MM.1S (cell line): ENCODE results near the gene ALDH8A1.

Source experiments
- EZH2 ChIP-seq: fragments of 300-600 bp; sonication (generic); optimal IDR thresholded peaks from 2 replicates; pipeline ENCODE3; 2017; ENCODE audit warnings: low read depth, mild to moderate bottlenecking, antibody characterized with exemption, low read length, mixed read lengths
- EZH2phosphoT487 ChIP-seq: fragments of 300-600 bp; sonication (generic); IDR thresholded peaks from 2 replicates; pipeline ENCODE4 v1.6.1; 2018; ENCODE audit warnings: antibody characterized with exemption, low read length
- TF ChIP-seq, protein P1 (sequence below): fragments of 300-600 bp; sonication (generic); IDR thresholded peaks from 2 replicates; pipeline ENCODE4 v1.5.1; 2016; ENCODE audit warnings: antibody characterized with exemption, low read length, mixed read lengths

DNA sequence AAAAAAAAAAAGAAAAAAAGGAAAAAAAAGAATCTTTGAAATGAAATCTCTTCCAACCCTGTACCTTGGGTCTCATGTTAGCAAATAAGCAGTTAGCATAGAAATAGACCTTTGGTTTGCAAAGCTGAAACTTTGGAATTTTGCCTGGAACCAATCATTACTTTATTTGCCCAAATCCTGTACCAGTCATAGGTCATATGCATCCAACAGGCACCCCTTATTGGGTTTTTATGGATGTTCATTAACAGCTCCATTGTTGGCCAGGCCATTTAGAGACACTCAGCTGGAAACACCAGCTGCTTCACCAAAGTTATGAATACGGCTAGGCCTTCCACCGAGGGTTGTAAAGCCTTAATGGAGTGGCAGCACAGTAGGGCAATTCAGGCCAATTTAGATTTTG, 53.0 kb downstream of the ALDH8A1 start:
- TF ChIP-seq, protein P1, sequence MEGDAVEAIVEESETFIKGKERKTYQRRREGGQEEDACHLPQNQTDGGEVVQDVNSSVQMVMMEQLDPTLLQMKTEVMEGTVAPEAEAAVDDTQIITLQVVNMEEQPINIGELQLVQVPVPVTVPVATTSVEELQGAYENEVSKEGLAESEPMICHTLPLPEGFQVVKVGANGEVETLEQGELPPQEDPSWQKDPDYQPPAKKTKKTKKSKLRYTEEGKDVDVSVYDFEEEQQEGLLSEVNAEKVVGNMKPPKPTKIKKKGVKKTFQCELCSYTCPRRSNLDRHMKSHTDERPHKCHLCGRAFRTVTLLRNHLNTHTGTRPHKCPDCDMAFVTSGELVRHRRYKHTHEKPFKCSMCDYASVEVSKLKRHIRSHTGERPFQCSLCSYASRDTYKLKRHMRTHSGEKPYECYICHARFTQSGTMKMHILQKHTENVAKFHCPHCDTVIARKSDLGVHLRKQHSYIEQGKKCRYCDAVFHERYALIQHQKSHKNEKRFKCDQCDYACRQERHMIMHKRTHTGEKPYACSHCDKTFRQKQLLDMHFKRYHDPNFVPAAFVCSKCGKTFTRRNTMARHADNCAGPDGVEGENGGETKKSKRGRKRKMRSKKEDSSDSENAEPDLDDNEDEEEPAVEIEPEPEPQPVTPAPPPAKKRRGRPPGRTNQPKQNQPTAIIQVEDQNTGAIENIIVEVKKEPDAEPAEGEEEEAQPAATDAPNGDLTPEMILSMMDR = no peak
- TF ChIP-seq EZH2phosphoT487 (no peak), EZH2 (no peak)
